GM12874 (cell line): ENCODE data around the gene KCTD21.

Source experiments
- TF ChIP-seq, protein P1 (sequence below): IDR thresholded peaks from 2 replicates; pipeline ENCODE4 v1.5.1; 2011; ENCODE audit warnings: low read depth, mild to moderate bottlenecking, control low read depth, low read length, moderate library complexity; ENCODE audit not compliant: insufficient read depth

KCTD21 gene

GRCh38 chr11:78196661-78197091 is 8.2 kb upstream of the KCTD21 start:
- TF ChIP-seq, protein P1, sequence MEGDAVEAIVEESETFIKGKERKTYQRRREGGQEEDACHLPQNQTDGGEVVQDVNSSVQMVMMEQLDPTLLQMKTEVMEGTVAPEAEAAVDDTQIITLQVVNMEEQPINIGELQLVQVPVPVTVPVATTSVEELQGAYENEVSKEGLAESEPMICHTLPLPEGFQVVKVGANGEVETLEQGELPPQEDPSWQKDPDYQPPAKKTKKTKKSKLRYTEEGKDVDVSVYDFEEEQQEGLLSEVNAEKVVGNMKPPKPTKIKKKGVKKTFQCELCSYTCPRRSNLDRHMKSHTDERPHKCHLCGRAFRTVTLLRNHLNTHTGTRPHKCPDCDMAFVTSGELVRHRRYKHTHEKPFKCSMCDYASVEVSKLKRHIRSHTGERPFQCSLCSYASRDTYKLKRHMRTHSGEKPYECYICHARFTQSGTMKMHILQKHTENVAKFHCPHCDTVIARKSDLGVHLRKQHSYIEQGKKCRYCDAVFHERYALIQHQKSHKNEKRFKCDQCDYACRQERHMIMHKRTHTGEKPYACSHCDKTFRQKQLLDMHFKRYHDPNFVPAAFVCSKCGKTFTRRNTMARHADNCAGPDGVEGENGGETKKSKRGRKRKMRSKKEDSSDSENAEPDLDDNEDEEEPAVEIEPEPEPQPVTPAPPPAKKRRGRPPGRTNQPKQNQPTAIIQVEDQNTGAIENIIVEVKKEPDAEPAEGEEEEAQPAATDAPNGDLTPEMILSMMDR: no peak

DNA sequence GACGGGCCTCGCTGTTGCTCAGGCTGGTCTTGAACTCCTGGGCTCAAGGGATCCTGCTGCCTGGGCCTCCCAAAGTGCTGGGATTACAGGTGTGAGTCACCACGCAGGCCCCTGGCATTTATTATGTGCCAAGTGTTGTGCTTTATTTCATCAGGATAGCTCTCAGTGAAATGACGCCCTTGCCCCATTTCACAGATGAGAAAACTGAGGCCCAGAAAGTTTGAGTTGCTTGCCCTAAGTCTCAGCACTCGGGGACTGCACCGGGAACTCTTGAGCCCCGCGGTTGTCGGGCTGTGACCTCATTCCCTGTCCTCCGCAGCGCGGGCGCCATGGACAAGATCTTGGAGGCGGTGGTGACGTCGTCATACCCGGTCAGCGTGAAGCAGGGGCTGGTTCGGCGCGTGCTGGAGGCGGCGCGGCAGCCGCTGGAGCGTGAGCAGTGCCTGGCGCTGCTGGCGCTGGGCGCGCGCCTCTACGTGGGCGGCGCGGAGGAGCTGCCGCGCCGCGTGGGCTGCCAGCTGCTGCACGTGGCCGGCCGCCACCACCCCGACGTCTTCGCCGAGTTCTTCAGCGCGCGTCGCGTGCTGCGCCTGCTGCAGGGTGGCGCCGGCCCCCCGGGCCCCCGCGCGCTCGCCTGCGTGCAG is 7.6 kb upstream of the KCTD21 start:
- TF ChIP-seq, protein P1: no peak

GRCh38 chr11:78194490-78194889 is 6.1 kb upstream of the KCTD21 start:
- TF ChIP-seq, protein P1: no peak

- TF ChIP-seq, protein P1: no peak
These were observed 5.4 kb upstream of the KCTD21 start for GRCh38 chr11:78193806-78194205.

- TF ChIP-seq, protein P1: no peak
These were observed 4.5 kb upstream of the KCTD21 start for GRCh38 chr11:78192911-78193351.

GRCh38 chr11:78192223-78192719 is 3.8 kb upstream of the KCTD21 start:
- TF ChIP-seq, protein P1: no peak

DNA sequence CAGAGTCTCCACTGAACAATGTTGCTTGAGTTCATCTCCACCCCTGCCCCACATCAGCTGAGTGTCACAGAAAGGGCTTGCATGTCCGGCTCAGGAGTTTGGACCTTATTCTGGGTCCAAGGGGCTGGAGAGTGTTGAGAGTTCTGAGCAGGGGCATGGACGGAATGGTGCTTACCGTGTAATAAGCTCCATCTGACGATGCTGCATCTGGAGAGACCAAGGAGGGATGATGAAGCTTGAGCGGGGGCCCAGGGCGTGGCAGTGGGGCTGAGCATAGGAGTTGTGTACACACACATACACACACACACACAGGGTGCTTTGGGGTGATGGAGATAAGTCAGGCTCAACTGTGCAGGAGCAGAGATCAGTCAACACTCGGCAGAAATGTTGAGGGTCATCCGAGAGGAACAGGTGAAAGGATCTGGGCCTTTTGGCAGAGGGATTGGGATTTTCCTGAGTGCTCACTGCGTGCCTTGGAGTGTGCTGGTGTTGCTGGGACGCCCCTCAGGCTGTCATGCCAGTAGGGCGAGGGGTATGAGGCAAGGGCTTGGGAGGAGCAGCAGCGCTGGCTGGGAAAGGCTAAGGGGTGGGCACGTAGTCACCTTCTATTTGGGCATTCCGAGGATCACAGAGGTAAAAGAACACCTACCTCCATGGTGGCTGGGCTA is 2.6 kb upstream of the KCTD21 start:
- TF ChIP-seq, protein P1: no peak
